GM12878 (cell line): ENCODE data around the gene YIPF6. TPM values are rescaled to one million over a fixed set of nuclear protein-coding genes. Genes with fewer than 3 reads are reported as not detected.

Experiments
- ATAC-seq: fragments of 200-7000 bp; cut with Tn5 transposase; 3 replicates; pipeline ENCODE4 v1.9.1; 2020; ENCODE audit warnings: mild to moderate bottlenecking, moderate library complexity
- BruUV-seq: library from RNA; stranded (reverse); fragments of 400-500 nt; replicated peaks from 2 replicates; lab custom pipeline; 2021; lab: Mats Ljungman, UMichigan
- CTCF ChIA-PET: fragments of 300-600 bp; sonication (Branson Sonifier 250); formaldehyde crosslinking; extraction: SDS; loops from one replicate; lab custom pipeline; 2021; ENCODE audit warnings: inconsistent platforms; lab: Yijun Ruan, JAX
- POLR2A ChIA-PET: fragments of 350-600 bp; formaldehyde crosslinking; extraction: SDS; loops from one replicate; lab custom pipeline; 2021; ENCODE audit warnings: inconsistent platforms; lab: Charles Lee
- RAD21 ChIA-PET: fragments of 300-600 bp; sonication (Branson Sonifier 250); formaldehyde crosslinking; loops from one replicate; lab custom pipeline; 2023; ENCODE audit warnings: antibody characterized with exemption; ENCODE audit not compliant: unreplicated experiment; lab: Charles Lee
- SMC1A ChIA-PET: fragments of 300-600 bp; sonication (Branson Sonifier 250); formaldehyde crosslinking; loops from one replicate; lab custom pipeline; 2023; ENCODE audit not compliant: unreplicated experiment, uncharacterized antibody; lab: Charles Lee
- DNase-seq: peaks from one replicate; pipeline ENCODE4 v3.0.0-alpha.2; 2011; ENCODE audit warnings: low read depth, low spot score
- FAIRE-seq: peaks from 3 replicates; lab custom pipeline; 2011; peaks lifted over from hg19 to GRCh38; lab: Jason Lieb, UNC
- H2AFZ ChIP-seq: 2 replicates; pipeline ENCODE4 v1.6.0; 2011; ENCODE audit warnings: low read depth, low read length, control low read depth; ENCODE audit not compliant: control insufficient read depth
- H3K27ac ChIP-seq: 2 replicates; pipeline ENCODE4 v1.5.1; 2011; ENCODE audit warnings: control low read depth; ENCODE audit not compliant: control insufficient read depth, insufficient read depth
- H3K27me3 ChIP-seq, 2 experiments: replicated peaks in 1 of 2; 2 replicates each; pipeline versions ENCODE4 v1.6.0 to v1.6.1; 2011; ENCODE audit warnings: low read length in 1 of 2; ENCODE audit not compliant: control insufficient read depth in 2 of 2, insufficient read depth in 2 of 2
- H3K36me3 ChIP-seq, 2 experiments: 2 replicates each; pipeline ENCODE4 v1.5.1; 2011; ENCODE audit warnings: low read length in 1 of 2; ENCODE audit not compliant: control insufficient read depth in 2 of 2, insufficient read depth in 2 of 2
- H3K4me1 ChIP-seq: 2 replicates; pipeline ENCODE4 v1.6.1; 2011; ENCODE audit warnings: mild to moderate bottlenecking, low read length, moderate library complexity, mixed read lengths; ENCODE audit not compliant: control insufficient read depth, insufficient read depth
- H3K4me2 ChIP-seq: 2 replicates; pipeline ENCODE4 v1.6.0; 2011; ENCODE audit warnings: control low read depth; ENCODE audit not compliant: control insufficient read depth, insufficient read depth
- H3K4me3 ChIP-seq: fragments of 200-600 bp; sonication (generic); 2 replicates; pipeline ENCODE4 v1.5.1; 2016
- H3K79me2 ChIP-seq: 2 replicates; pipeline ENCODE4 v1.6.0; 2011; ENCODE audit warnings: low read length; ENCODE audit not compliant: control insufficient read depth, insufficient read depth
- H3K9ac ChIP-seq: 2 replicates; pipeline ENCODE4 v1.8.0; 2011; ENCODE audit warnings: low read length, control low read depth, mixed read lengths; ENCODE audit not compliant: control insufficient read depth, insufficient read depth
- H3K9me3 ChIP-seq: replicated peaks from 3 replicates; pipeline ENCODE4 v1.5.1; 2011; ENCODE audit warnings: mild to moderate bottlenecking, low read length; ENCODE audit not compliant: control insufficient read depth, insufficient read depth
- H4K20me1 ChIP-seq: 2 replicates; pipeline ENCODE4 v1.6.0; 2011; ENCODE audit not compliant: control insufficient read depth, insufficient read depth
- ASH2L ChIP-seq: fragments of 300-600, 200-600 bp; sonication (generic); IDR thresholded peaks from 2 replicates; pipeline ENCODE4 v1.6.1; 2017; ENCODE audit warnings: low read depth, mild to moderate bottlenecking, borderline replicate concordance
- CBFB ChIP-seq: IDR thresholded peaks from 2 replicates; pipeline ENCODE4 v1.6.1; 2016; ENCODE audit warnings: antibody characterized with exemption, low read depth
- GABPA ChIP-seq: IDR thresholded peaks from 2 replicates; pipeline ENCODE4 v1.6.1; 2014; ENCODE audit warnings: antibody characterized with exemption, low read depth, mild to moderate bottlenecking, inconsistent platforms
- HDAC6 ChIP-seq: fragments of 200-600 bp; sonication (generic); IDR thresholded peaks from one replicate; pipeline ENCODE4 v1.8.0; 2017; ENCODE audit warnings: antibody characterized with exemption; ENCODE audit not compliant: unreplicated experiment
- MEF2A ChIP-seq: IDR thresholded peaks from 2 replicates; pipeline ENCODE4 v1.6.1; 2011; ENCODE audit warnings: low read depth, mild to moderate bottlenecking, low read length, moderate library complexity; ENCODE audit not compliant: insufficient read depth
- MYC ChIP-seq: IDR thresholded peaks from 2 replicates; pipeline ENCODE4 v1.6.1; 2011; ENCODE audit warnings: mild to moderate bottlenecking, low read length, moderate library complexity, inconsistent platforms; ENCODE audit not compliant: insufficient read depth, insufficient replicate concordance, insufficient read length, severe bottlenecking
- SMARCA5 ChIP-seq: fragments of 450-650 bp; IDR thresholded peaks from 2 replicates; pipeline ENCODE4 v1.6.1; 2017; ENCODE audit warnings: mild to moderate bottlenecking
- SPI1 ChIP-seq: IDR thresholded peaks from 2 replicates; pipeline ENCODE4 v1.6.1; 2011; ENCODE audit warnings: low read depth, mild to moderate bottlenecking, low read length, moderate library complexity, borderline replicate concordance; ENCODE audit not compliant: insufficient read depth
- STAT1 ChIP-seq: fragments of 450-650 bp; conservative IDR thresholded peaks from 2 replicates; pipeline ENCODE4 v1.6.1; 2014; ENCODE audit warnings: antibody characterized with exemption, mild to moderate bottlenecking
- SUZ12 ChIP-seq: fragments of 200-600 bp; sonication (generic); IDR thresholded peaks from one replicate; pipeline ENCODE4 v1.6.1; 2018; ENCODE audit warnings: antibody characterized with exemption, mild to moderate bottlenecking; ENCODE audit not compliant: unreplicated experiment
- ZNF207 ChIP-seq: fragments of 450-650 bp; IDR thresholded peaks from 2 replicates; pipeline ENCODE4 v1.6.1; 2014; ENCODE audit warnings: antibody characterized with exemption, mild to moderate bottlenecking, borderline replicate concordance
- WGBS: methylation state at CpG from one replicate; pipeline ENCODE4 v1.1.6; 2016; ENCODE audit warnings: low lambda C conversion rate; ENCODE audit not compliant: insufficient replicate concordance, insufficient coverage; ENCODE audit errors: missing lambda C conversion rate; 5-methylcytosine and 5-hydroxymethylcytosine counted together
- in situ Hi-C: fragments of 300-500 bp; cut with MboI; formaldehyde crosslinking; loops from 9 replicates; pipeline ENCODE4 v1.14.3; 2018; ENCODE audit warnings: mixed read lengths
- intact Hi-C: fragments of 100-400 bp; cut with micrococcal nuclease; formaldehyde crosslinking; loops from one replicate; pipeline ENCODE4 v1.14.2; 2022; ENCODE audit not compliant: unreplicated experiment
- polyA plus RNA-seq, 11 experiments: library from polyadenylated mRNA; depleted of rRNA in 4 of 11; unstranded in 6 of 11; stranded (reverse) in 5 of 11; fragments of >200 nt; fragmentation: Nextera tagmentation in 4 of 11; fragmentation: Illumina TruSeq in 1 of 11; extraction: Ambion mirVana in 4 of 11; extraction: Trizol in 1 of 11; gene quantifications; 1 replicate in 1 of 11; 2 replicates in 10 of 11; pipeline versions ENCODE4 v1.2.1 to v1.2.3, GENCODE V29; 2011 to 2016; ENCODE audit warnings: inconsistent platforms in 2 of 11, missing spikeins in 2 of 11, low read depth in 1 of 11
- total RNA-seq, 4 experiments: library from RNA; depleted of rRNA in 3 of 4; stranded (reverse); fragments of >200 nt in 3 of 4; fragmentation: Illumina TruSeq in 1 of 4; extraction: Trizol in 1 of 4; gene quantifications; 2 replicates each; pipeline versions ENCODE4 v1.2.1 to v1.2.3, GENCODE V29; 2013 to 2021
- TF ChIP-seq, protein P1 (sequence below): fragments of 150-350 bp; IDR thresholded peaks from 2 replicates; pipeline ENCODE4 v1.6.1; 2016; ENCODE audit warnings: low read depth, low read length
- TF ChIP-seq, protein P2 (sequence below): IDR thresholded peaks from 2 replicates; pipeline ENCODE4 v1.6.1; 2012; ENCODE audit warnings: low read length, inconsistent platforms
- TF ChIP-seq, protein P3 (sequence below): IDR thresholded peaks from 2 replicates; pipeline ENCODE4 v1.6.1; 2011; ENCODE audit warnings: borderline replicate concordance, low read depth, mild to moderate bottlenecking, moderate library complexity, mixed read lengths, low read length; ENCODE audit not compliant: insufficient read depth; ENCODE audit errors: extremely low read length
- TF ChIP-seq, protein P4 (sequence below): IDR thresholded peaks from 2 replicates; pipeline ENCODE4 v1.6.1; 2012; ENCODE audit warnings: low read depth, low read length, improper control_type of control experiment
- TF ChIP-seq, protein P5 (sequence below): IDR thresholded peaks from 2 replicates; pipeline ENCODE4 v1.6.1; 2011; ENCODE audit warnings: low read depth, mild to moderate bottlenecking, low read length, moderate library complexity, borderline replicate concordance; ENCODE audit errors: extremely low read depth

YIPF6 gene
- total and polyA plus RNA-seq, 10 of the 15 experiments (the other 5 are each of a cell fraction or from before 2014, with no cell fraction given), result 5.9 to 23.1 (median 12.2) TPM

DNA sequence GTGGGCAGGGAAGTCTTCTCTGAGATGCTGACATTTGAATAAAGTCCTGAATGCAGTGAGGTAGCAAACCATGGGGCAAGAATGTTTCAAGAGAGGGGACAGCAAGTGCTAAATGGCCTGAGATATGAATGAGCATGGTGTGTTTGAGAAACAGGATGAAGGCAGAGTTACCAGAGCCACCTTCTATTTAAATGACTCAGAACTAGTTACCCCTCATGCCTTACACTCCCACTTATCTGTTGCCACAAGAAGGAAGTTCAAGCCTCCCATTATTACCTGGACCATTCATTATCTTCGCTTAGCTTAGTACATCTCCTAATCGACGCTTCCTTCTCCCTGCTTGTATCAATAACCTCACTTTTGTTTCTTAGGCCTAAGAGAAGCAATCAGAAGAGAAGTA, 81.0 kb downstream of the YIPF6 start (continued):
- TF ChIP-seq, protein P1, sequence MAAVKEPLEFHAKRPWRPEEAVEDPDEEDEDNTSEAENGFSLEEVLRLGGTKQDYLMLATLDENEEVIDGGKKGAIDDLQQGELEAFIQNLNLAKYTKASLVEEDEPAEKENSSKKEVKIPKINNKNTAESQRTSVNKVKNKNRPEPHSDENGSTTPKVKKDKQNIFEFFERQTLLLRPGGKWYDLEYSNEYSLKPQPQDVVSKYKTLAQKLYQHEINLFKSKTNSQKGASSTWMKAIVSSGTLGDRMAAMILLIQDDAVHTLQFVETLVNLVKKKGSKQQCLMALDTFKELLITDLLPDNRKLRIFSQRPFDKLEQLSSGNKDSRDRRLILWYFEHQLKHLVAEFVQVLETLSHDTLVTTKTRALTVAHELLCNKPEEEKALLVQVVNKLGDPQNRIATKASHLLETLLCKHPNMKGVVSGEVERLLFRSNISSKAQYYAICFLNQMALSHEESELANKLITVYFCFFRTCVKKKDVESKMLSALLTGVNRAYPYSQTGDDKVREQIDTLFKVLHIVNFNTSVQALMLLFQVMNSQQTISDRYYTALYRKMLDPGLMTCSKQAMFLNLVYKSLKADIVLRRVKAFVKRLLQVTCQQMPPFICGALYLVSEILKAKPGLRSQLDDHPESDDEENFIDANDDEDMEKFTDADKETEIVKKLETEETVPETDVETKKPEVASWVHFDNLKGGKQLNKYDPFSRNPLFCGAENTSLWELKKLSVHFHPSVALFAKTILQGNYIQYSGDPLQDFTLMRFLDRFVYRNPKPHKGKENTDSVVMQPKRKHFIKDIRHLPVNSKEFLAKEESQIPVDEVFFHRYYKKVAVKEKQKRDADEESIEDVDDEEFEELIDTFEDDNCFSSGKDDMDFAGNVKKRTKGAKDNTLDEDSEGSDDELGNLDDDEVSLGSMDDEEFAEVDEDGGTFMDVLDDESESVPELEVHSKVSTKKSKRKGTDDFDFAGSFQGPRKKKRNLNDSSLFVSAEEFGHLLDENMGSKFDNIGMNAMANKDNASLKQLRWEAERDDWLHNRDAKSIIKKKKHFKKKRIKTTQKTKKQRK, result no peak

DNA sequence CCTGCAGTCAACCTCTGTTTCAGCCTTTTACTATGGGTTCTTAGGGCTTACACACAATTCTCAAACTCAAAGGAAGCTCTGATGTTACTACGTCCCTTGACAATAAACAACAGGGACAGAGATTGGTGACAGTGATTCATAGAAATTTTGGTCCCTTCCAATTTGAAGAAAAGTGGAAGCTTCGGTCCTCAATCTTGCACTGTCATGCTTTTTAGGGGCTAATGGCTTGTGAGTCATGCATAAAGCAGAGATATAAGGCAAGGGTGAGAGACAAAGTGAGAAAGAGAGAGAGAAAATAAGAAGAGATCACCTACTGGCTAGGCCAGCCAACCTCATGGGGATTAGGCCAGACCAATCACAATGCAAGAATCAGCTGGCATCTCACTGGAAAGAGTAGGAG, 85.4 kb downstream of the YIPF6 start:
- no peaks in the 10 kb centered on the region for H3K27me3 ChIP-seq
- no peaks in the 10 kb centered on the region for H3K36me3 ChIP-seq
- no peaks in the 10 kb centered on the region for H4K20me1 ChIP-seq
- no peaks in the 10 kb centered on the region for H3K79me2 ChIP-seq
- CTCF ChIA-PET, result no interaction called here
- H3K9ac ChIP-seq, result no peak overlapping the region
- no peak for DNase-seq
- in situ Hi-C loops, result no loop called here
- ATAC-seq, result no peak
- SMC1A ChIA-PET, result interaction anchor here (0.6 kb wide), 1 partner anchor 933 kb away, joined by 3 read pairs; no protein-coding TSS in a partner anchor
- intact Hi-C loops, result no loop called here
- WGBS, result 44% methylated on average over 2 of the region's 2 CpGs
- no peaks in the 10 kb centered on the region for H3K4me1 ChIP-seq
- no peak for FAIRE-seq
- no peak overlapping the region for H3K4me2 ChIP-seq
- no peaks in the 10 kb centered on the region for H3K9me3 ChIP-seq
- H3K4me3 ChIP-seq, result no peak overlapping the region
- RAD21 ChIA-PET, result no interaction called here
- no TSS peak for BruUV-seq
- H3K27ac ChIP-seq, result no peak overlapping the region
- no peak overlapping the region for H2AFZ ChIP-seq
- POLR2A ChIA-PET, result no interaction called here
- TF ChIP-seq SPI1, result no peak
- no peak for TF ChIP-seq MEF2A
- TF ChIP-seq, protein P2, sequence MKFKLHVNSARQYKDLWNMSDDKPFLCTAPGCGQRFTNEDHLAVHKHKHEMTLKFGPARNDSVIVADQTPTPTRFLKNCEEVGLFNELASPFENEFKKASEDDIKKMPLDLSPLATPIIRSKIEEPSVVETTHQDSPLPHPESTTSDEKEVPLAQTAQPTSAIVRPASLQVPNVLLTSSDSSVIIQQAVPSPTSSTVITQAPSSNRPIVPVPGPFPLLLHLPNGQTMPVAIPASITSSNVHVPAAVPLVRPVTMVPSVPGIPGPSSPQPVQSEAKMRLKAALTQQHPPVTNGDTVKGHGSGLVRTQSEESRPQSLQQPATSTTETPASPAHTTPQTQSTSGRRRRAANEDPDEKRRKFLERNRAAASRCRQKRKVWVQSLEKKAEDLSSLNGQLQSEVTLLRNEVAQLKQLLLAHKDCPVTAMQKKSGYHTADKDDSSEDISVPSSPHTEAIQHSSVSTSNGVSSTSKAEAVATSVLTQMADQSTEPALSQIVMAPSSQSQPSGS, result no peak
- no peak for TF ChIP-seq CBFB
- no peak for TF ChIP-seq HDAC6
- no peak for TF ChIP-seq MYC
- no peak for TF ChIP-seq STAT1
- TF ChIP-seq ZNF207, result no peak
- no peak for TF ChIP-seq GABPA
- TF ChIP-seq, protein P3, sequence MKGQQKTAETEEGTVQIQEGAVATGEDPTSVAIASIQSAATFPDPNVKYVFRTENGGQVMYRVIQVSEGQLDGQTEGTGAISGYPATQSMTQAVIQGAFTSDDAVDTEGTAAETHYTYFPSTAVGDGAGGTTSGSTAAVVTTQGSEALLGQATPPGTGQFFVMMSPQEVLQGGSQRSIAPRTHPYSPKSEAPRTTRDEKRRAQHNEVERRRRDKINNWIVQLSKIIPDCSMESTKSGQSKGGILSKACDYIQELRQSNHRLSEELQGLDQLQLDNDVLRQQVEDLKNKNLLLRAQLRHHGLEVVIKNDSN, result no peak
- TF ChIP-seq, protein P4, sequence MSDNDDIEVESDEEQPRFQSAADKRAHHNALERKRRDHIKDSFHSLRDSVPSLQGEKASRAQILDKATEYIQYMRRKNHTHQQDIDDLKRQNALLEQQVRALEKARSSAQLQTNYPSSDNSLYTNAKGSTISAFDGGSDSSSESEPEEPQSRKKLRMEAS, result no peak
- TF ChIP-seq SUZ12, result no peak
- no peak for TF ChIP-seq ASH2L
- no peak for TF ChIP-seq SMARCA5
- TF ChIP-seq, protein P5, sequence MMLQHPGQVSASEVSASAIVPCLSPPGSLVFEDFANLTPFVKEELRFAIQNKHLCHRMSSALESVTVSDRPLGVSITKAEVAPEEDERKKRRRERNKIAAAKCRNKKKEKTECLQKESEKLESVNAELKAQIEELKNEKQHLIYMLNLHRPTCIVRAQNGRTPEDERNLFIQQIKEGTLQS, result no peak
